Suprapubic skin (tissue), 4 donors: Measurements from ENCODE around the gene PODNL1. TPM values are rescaled to one million over a fixed set of nuclear protein-coding genes. Genes with fewer than 3 reads are reported as not detected.

Source experiments
- DNase-seq, 2 donors: peaks; one replicate each; pipeline ENCODE4 v3.0.0-alpha.2; 2019; ENCODE audit warnings: low spot score in 2 of 2
- H3K27ac ChIP-seq: fragments of 200-600 bp; sonication (generic); one replicate; pipeline ENCODE4 v1.5.1; 2019
- H3K27me3 ChIP-seq: fragments of 200-600 bp; sonication (generic); one replicate; pipeline ENCODE4 v1.5.1; 2019
- H3K36me3 ChIP-seq: fragments of 200-600 bp; sonication (generic); one replicate; pipeline ENCODE4 v1.5.1; 2019
- H3K4me1 ChIP-seq: fragments of 200-600 bp; sonication (generic); one replicate; pipeline ENCODE4 v1.5.1; 2019
- H3K4me3 ChIP-seq: fragments of 200-600 bp; sonication (generic); one replicate; pipeline ENCODE4 v1.5.1; 2019; ENCODE audit warnings: mild to moderate bottlenecking
- H3K9me3 ChIP-seq: fragments of 200-600 bp; sonication (generic); one replicate; pipeline ENCODE4 v1.5.1; 2019
- CTCF ChIP-seq, 2 donors: fragments of 200-600 bp in 1 of 2; fragments of 450-650 bp in 1 of 2; sonication (generic) in 1 of 2; IDR thresholded peaks; one replicate each; pipeline ENCODE4 v1.5.1; 2016 to 2019; ENCODE audit warnings: antibody characterized with exemption in 2 of 2, mild to moderate bottlenecking in 1 of 2, moderate library complexity in 1 of 2
- EP300 ChIP-seq: sonication (generic); formaldehyde crosslinking; IDR thresholded peaks from one replicate; pipeline ENCODE4 v1.6.1; 2017; ENCODE audit warnings: antibody characterized with exemption
- POLR2A ChIP-seq, 2 donors: fragments of 450-650 bp; IDR thresholded peaks; one replicate each; pipeline ENCODE4 v1.6.1; 2017; ENCODE audit warnings: antibody characterized with exemption in 2 of 2, mild to moderate bottlenecking in 2 of 2, moderate library complexity in 2 of 2
- POLR2AphosphoS5 ChIP-seq, 3 donors: sonication (generic); formaldehyde crosslinking; IDR thresholded peaks; one replicate each; pipeline ENCODE4 v1.6.1; 2017; ENCODE audit warnings: antibody characterized with exemption in 3 of 3
- WGBS: methylation state at CpG from one replicate; pipeline ENCODE4 v1.1.5; 2018; 5-methylcytosine and 5-hydroxymethylcytosine counted together
- total RNA-seq, 4 donors: library from RNA; depleted of rRNA; stranded (reverse); fragments of >200 nt; gene quantifications; one replicate each; pipeline ENCODE4 v1.1.0, GENCODE V29; 2016

Gene PODNL1
- total RNA-seq, 4 donors from 2014 or later: 2.3 to 10.6 (median 5.7) TPM

GRCh38 chr19:13920940-13921747 lies 17.1 kb downstream of the PODNL1 start:
- no peak for DNase-seq
- peaks cover 82% of the 10 kb centered on the region for H3K36me3 ChIP-seq
- no peaks in the 10 kb centered on the region for H3K27me3 ChIP-seq
- H3K9me3 ChIP-seq: no peaks in the 10 kb centered on the region
- no peak overlapping the region for H3K27ac ChIP-seq
- WGBS: 83% methylated on average over 2 of the region's 2 CpGs
- TF ChIP-seq EP300 (no peak), POLR2AphosphoS5 (IDR thresholded peaks at IDR 0.05) (no peak), POLR2A (IDR thresholded peaks at IDR 0.05) (no peak), CTCF (IDR thresholded peaks at IDR 0.05) (no peak)
- H3K4me1 ChIP-seq: no peaks in the 10 kb centered on the region
- H3K4me3 ChIP-seq: no peak overlapping the region

DNA sequence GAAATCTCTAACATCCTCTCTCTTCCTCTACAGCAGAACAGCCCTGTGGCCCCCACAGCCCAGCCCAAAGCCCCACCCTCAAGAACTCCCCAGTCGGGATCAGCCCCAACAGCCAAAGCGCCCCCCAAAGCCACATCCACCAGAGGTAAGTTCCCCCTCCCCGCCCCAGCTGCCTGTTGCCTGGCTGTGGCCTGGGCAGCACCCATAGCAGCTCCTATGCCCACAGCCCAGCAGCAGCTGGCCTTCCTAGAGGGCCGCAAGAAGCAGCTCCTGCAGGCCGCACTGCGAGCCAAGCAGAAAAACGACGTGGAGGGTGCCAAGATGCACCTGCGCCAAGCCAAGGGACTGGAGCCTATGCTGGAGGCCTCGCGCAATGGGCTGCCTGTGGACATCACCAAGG lies 17.7 kb downstream of the PODNL1 start:
- WGBS: 100% methylated on average over 2 of the region's 11 CpGs
- no peak for DNase-seq
- no peaks in the 10 kb centered on the region for H3K9me3 ChIP-seq
- no peaks in the 10 kb centered on the region for H3K27me3 ChIP-seq
- no peaks in the 10 kb centered on the region for H3K4me1 ChIP-seq
- H3K27ac ChIP-seq: no peak overlapping the region
- H3K4me3 ChIP-seq: no peak overlapping the region
- TF ChIP-seq EP300 (no peak), CTCF (IDR thresholded peaks at IDR 0.05) (no peak), POLR2A (IDR thresholded peaks at IDR 0.05) (no peak), POLR2AphosphoS5 (IDR thresholded peaks at IDR 0.05) (no peak)
- H3K36me3 ChIP-seq: peaks cover 86% of the 10 kb centered on the region

- TF ChIP-seq CTCF (IDR thresholded peaks at IDR 0.05) (no peak), EP300 (no peak), POLR2A (IDR thresholded peaks at IDR 0.05) (no peak), POLR2AphosphoS5 (IDR thresholded peaks at IDR 0.05) (no peak)
- no peak overlapping the region for H3K4me3 ChIP-seq
- WGBS: 87% methylated on average over 9 of the region's 34 CpGs
- no peaks in the 10 kb centered on the region for H3K27me3 ChIP-seq
- no peaks in the 10 kb centered on the region for H3K4me1 ChIP-seq
- H3K36me3 ChIP-seq: peaks cover 88% of the 10 kb centered on the region
- H3K27ac ChIP-seq: no peak overlapping the region
- H3K9me3 ChIP-seq: no peaks in the 10 kb centered on the region
- no peak for DNase-seq
Measured at GRCh38 chr19:13918726-13919411, 19.3 kb downstream of the PODNL1 start.

DNA sequence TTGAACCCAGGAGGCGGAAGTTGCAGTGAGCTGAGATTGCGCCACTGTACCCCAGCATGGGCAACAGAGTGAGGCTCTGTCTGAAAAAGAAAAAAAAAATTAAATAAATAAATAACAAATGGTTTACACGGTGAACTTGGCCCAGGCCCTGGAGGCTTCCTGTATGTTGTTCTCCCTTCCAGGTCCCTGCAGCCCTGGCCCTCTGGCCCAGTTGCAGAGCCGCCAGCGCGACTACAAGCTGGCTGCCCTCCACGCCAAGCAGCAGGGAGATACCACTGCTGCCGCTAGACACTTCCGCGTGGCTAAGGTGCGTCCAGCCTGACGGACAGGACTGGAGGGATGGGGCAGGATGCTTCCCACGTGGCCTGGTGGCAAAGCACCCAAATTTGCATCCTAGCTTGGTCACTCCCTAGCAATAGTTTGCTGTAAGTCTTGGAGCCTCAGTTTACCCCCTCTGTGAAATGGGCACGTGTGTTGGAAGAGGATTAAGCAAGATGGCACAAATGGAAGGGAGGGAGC lies 20.3 kb downstream of the PODNL1 start:
- TF ChIP-seq POLR2AphosphoS5 (IDR thresholded peaks at IDR 0.05) (no peak), POLR2A (IDR thresholded peaks at IDR 0.05) (no peak), EP300 (no peak), CTCF (IDR thresholded peaks at IDR 0.05) (no peak)
- WGBS: 88% methylated on average over 14 of the region's 14 CpGs
- H3K9me3 ChIP-seq: no peaks in the 10 kb centered on the region
- H3K27me3 ChIP-seq: no peaks in the 10 kb centered on the region
- no peak for DNase-seq
- no peak overlapping the region for H3K4me3 ChIP-seq
- no peak overlapping the region for H3K27ac ChIP-seq
- H3K36me3 ChIP-seq: peaks cover 88% of the 10 kb centered on the region
- H3K4me1 ChIP-seq: no peaks in the 10 kb centered on the region

- Histone ChIP-seq H3K4me3 (no peak overlapping the region), H3K4me1 (no peaks in the 10 kb centered on the region), H3K27ac (no peak overlapping the region), H3K9me3 (no peaks in the 10 kb centered on the region), H3K27me3 (no peaks in the 10 kb centered on the region), H3K36me3 (peaks cover 77% of the 10 kb centered on the region)
- TF ChIP-seq POLR2AphosphoS5 (IDR thresholded peaks at IDR 0.05) (no peak), EP300 (no peak), POLR2A (IDR thresholded peaks at IDR 0.05) (no peak), CTCF (IDR thresholded peaks at IDR 0.05) (no peak)
- WGBS: 82% methylated on average over 3 of the region's 3 CpGs
- no peak for DNase-seq
Measured at GRCh38 chr19:13914777-13915176, 23.4 kb downstream of the PODNL1 start.
